WI38 (cell line): ENCODE results near the gene POLK.
"Not testable (repeated sequence)": the region's sequence is repeated elsewhere in the genome, so short reads cannot be mapped to it uniquely, and the experiment has no call there.

Source experiments
- H3K4me3 ChIP-seq: 2 replicates; pipeline ENCODE4 v1.5.1; 2011; ENCODE audit warnings: low read depth, mild to moderate bottlenecking, control low read depth, low read length
- CTCF ChIP-seq: IDR thresholded peaks from 2 replicates; pipeline ENCODE4 v1.5.1; 2012; ENCODE audit warnings: low read depth, mild to moderate bottlenecking, control low read depth, low read length

The POLK gene

GRCh38 chr5:75566710-75567309, 55.1 kb downstream of the POLK start:
- TF ChIP-seq CTCF: no peak
- no peak overlapping the region for H3K4me3 ChIP-seq

- H3K4me3 ChIP-seq: no peak overlapping the region
- no peak for TF ChIP-seq CTCF
These were observed 56.0 kb downstream of the POLK start for GRCh38 chr5:75567710-75568109.

GRCh38 chr5:75568202-75568601, 56.5 kb downstream of the POLK start:
- TF ChIP-seq CTCF: no peak
- H3K4me3 ChIP-seq: no peak overlapping the region

- H3K4me3 ChIP-seq: no peak overlapping the region
- TF ChIP-seq CTCF: no peak
These were observed 59.9 kb downstream of the POLK start for GRCh38 chr5:75571547-75571946.

- H3K4me3 ChIP-seq: no peak overlapping the region
- no peak for TF ChIP-seq CTCF
These were observed 63.1 kb downstream of the POLK start for GRCh38 chr5:75574791-75575190.

GRCh38 chr5:75578280-75578679, 66.6 kb downstream of the POLK start:
- H3K4me3 ChIP-seq: not testable (repeated sequence)

GRCh38 chr5:75584641-75585040, 73.0 kb downstream of the POLK start:
- no peak overlapping the region for H3K4me3 ChIP-seq
- TF ChIP-seq CTCF: no peak

- no peak for TF ChIP-seq CTCF
- H3K4me3 ChIP-seq: no peak overlapping the region
These were observed 77.0 kb downstream of the POLK start for GRCh38 chr5:75588666-75589065.
